Globus pallidus (tissue), 1 donor: ENCODE data around the gene LRRC9.
A peak's percentile ranks its signal among the peaks of the same experiment; 100 is the strongest.
"Not testable (repeated sequence)": the region's sequence is repeated elsewhere in the genome, so short reads cannot be mapped to it uniquely, and the experiment has no call there.

Experiments used
- DNase-seq: peaks from one replicate; pipeline ENCODE4 v3.0.0-alpha.2; 2015; ENCODE audit warnings: low spot score

LRRC9 gene

DNA sequence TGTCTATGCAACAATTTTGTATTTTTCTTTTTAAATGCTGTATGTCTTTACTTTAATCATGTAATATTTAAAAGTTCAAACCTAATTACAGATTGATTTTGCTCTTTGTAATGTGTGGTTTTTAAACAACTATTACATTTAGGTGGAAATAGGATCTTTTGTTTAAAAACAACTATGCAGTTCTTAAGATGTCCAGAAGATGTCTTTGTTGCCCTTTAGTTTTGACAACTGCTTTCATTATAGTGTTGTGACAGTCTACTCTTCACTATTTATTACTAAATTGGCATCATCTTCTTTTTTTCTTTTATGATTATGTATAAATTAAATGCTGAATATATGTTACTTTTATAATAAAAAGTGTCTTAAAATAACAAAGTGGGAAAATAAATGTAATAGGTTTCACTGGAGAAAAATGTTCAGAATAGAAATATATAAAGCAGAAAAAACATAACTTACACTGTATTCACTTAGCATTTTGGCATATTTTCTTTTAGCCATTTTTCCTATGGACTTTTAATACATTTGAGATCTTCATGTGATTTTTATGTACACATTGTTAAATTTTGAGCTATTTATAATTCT lies 144.6 kb downstream of the LRRC9 start:
- DNase-seq = peak; percentile 49

GRCh38 chr14:60067882-60068281 lies 147.9 kb downstream of the LRRC9 start:
- DNase-seq = no peak

DNA sequence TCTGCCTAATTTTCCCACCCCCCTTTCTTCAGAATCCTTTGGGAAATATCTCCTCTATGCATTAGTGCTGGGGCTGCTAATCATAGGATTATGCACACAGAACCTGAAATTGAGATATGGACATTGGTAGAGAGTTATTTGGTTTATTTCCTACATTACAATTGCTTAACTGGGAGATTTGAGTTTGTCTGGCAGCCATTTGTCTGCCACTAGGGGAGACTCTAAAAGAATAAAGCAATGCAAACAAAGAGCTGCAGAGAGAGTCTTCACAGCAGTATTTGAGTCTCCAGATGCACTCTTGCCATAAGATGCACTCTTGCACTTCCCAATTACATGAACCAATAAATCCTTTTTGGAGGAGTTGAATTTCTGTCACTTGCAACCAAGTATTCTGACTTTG lies 159.8 kb downstream of the LRRC9 start:
- DNase-seq = no peak

GRCh38 chr14:60085085-60085484 lies 165.1 kb downstream of the LRRC9 start:
- no peak for DNase-seq

DNA sequence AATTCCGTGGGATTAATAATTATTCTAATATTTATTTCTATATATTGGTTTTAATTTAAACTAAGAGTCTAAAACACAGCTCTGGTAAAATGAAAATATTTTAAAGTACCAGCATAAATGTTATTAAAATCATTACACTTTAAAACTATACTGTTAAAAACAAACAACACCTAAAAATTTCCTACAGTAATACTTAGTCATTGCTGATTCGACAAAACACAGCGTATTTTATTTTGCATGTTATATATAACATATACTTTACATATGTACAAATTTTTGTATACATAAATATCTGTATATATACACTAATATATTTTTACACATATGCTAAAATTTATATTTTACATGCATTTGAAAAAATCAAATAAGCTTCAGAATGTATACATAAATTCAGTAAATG lies 165.7 kb downstream of the LRRC9 start:
- no peak for DNase-seq

DNA sequence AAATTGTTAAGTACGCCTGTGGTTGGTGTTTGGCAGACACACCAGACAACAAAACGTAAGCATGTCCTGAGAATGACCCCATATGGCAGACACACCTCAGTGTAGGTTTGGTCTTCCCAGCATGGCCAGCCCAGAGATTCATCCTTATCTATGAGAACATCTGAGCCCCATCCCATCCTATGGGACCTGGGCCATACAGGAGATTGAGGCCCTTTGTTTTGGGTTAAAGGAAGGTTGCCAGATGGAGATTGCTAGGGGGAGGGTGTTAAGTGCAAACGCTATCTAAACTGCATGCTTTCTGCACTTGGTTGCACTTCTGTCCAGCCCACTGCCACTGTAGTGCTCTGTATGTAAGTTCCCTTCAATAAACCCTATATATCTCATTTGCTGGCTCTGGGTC lies 167.7 kb downstream of the LRRC9 start:
- no peak for DNase-seq

GRCh38 chr14:60089221-60089620 lies 169.3 kb downstream of the LRRC9 start:
- DNase-seq = no peak

- DNase-seq = peak; percentile 59
Observed at GRCh38 chr14:60090864-60091519, 171.0 kb downstream of the LRRC9 start.

DNA sequence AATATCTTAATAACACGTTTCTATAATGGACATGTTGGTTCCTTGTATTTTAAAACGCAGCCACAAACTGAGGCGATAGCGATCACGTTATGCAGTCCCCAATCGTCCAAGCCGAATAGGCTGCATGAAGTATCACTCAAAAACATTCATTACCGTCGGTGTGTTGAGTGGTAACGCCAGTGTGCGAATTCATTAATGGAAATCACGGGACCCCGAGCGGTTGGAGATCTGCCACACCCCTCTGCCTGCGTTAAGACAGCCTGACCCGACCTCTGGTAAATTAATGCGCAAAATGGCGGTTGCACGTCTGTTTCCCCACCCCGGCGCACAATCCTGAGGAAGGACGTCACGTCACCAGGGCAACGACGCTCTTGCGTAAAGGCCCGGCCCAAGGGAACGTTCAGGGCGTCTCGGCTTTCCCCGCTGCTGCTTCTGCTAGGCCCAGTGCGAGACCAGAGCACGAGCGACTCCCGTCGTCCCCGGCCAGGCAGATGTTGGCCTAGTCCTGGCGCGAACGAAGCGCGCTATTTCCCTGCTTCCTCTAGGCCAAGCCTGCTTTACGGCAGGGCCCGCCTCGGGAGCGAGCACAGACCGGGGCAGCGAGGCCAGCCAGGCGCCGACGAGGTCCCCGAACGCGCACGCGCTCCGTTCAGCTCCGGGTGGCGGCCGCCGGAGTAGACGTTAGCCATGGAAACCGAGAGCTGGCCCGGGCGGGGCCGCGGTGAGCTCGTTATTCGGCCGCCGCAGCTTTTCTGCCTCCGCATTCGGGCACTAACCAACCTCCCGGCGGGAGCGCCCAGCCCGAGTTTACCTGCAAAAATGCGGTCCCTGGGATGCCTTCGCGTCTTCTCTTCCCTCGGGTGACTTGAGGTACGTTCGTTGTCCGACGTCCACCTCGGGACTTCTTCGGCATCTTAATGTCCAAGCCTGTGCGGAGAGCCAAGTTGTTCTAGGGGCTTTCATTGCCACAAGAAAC lies 171.9 kb downstream of the LRRC9 start, which contains the start of gene PCNX4:
Gene PCNX4 (plus strand): TSS at position 374 of the 976 bp plus-strand sequence. CDS start 15,716 bp downstream, outside the sequence.
- DNase-seq = peak; percentile 99

- DNase-seq = peak; percentile 42
Observed at GRCh38 chr14:60092526-60092920, 172.6 kb downstream of the LRRC9 start.

- no peak for DNase-seq
Observed at GRCh38 chr14:60093080-60093479, 173.1 kb downstream of the LRRC9 start.

DNA sequence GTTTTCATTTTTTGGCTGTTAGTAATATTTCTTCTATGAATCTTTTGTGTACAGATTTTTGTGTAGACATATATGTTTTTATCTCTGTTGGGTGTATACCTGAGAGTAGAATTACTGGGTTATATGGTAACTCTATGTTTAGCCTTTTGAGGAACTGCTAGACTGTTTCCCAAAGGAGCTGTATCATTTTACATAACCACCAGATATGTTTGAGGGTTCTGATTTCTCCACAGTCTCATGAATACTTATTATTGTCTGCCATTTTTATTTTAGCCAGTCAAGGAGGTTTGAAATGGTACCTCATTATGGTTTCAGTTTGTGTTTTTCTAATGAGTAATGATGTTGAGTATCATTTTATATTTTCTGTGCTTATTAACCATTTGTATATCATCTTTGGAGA lies 173.7 kb downstream of the LRRC9 start:
- no peak for DNase-seq

DNA sequence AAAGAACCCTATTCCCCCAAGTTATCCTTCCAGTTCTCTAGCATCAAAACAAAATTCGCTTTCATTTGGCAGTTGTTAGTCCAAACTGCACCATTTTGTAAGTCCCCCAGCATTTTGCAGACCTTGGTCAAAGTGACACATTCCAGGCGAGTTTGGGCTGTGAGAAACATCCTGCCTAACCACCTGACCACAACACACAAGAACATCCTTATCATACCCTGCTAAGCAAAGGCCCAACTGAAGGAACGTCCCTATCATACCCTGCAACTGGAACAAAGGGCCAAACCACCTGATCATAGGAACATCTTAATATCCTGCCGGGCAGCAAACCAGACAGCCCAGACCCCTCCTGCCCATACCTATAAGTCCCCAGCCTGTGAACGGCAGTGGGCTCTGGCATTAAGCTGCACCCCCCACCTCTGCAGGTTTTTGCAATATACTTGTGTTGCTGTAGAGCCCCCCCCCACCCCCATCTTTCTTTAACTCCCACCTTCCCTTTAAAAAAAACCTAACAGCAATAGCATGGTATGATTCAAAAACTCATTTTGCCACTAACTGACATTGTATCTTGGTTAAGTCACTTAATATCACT lies 174.5 kb downstream of the LRRC9 start:
- no peak for DNase-seq

DNA sequence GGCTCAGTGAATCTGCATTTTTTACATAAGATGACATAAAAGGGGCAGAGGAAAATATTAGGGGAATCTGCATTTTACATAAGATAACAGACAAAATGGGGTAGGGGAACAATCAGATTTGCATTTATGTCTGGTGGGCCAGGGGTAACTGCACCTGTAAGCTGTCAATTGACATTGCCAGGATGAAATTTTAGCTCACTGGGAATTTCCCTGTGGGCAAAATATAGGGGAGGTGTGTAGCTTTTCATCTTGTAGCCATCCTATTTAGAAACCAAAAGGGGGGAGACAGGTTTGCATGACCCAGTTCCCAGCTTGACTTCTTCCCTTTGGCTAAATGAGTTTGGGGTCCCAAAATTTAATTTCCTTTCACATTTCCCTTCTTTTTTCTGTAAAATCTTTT lies 175.3 kb downstream of the LRRC9 start:
- no peak for DNase-seq

DNA sequence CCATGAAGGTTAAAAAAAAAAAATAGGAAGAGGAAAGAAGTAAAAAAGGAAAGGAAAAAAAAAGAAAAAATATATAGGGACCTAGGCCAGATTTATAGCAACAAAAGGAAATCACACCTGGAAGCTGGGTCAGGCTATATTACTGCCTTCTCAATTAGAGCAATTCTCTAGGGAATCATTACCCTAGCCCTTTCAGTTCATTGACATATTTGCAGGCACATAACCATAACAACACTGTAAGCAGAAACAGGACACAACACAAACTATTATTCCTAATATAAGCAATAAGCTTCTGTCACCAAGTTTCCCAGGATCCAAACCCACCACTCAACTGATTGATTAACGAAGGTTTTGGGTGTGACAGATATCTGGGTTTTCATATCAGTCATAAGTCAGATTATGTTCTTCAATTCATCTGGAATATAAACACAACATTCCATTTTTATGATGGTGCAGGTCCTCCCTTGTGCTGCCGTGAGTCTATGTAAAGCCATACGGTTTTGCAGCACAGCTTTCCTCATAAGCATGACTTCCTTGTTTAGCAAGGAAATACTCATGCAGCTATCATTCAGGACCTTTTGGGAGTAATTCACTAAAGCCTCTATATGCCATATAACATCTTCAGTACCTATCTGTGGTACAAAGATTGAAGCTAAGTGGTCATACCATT lies 176.0 kb downstream of the LRRC9 start:
- no peak for DNase-seq

GRCh38 chr14:60097974-60098373 lies 178.0 kb downstream of the LRRC9 start:
- DNase-seq = no peak

- not testable (repeated sequence) for DNase-seq
Observed at GRCh38 chr14:60099855-60100254, 179.9 kb downstream of the LRRC9 start.

- DNase-seq = no peak
Observed at GRCh38 chr14:60101786-60102185, 181.8 kb downstream of the LRRC9 start.

DNA sequence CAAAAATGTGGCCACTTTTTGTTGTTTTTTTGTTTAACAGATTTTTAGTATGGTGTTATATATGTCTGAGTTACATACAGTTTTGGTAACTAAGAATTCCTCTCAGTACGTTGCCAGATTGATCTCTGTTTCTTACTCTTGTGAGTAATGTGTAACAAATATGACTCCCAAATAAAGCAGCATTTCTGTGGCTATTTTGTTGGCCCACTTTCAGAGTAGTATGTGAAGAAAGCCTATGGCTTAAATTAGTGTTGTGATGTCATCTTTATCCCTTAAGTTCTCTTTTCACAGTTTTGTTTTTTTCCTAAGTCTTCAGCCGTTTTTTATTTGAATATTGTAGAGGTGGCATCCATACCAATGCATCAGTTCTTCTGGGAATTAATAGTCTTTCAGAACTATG lies 182.4 kb downstream of the LRRC9 start:
- DNase-seq = no peak

GRCh38 chr14:60106339-60106738 lies 186.4 kb downstream of the LRRC9 start:
- peak; percentile 63 for DNase-seq

GRCh38 chr14:60107477-60107876 lies 187.5 kb downstream of the LRRC9 start:
- DNase-seq = peak; percentile 20

DNA sequence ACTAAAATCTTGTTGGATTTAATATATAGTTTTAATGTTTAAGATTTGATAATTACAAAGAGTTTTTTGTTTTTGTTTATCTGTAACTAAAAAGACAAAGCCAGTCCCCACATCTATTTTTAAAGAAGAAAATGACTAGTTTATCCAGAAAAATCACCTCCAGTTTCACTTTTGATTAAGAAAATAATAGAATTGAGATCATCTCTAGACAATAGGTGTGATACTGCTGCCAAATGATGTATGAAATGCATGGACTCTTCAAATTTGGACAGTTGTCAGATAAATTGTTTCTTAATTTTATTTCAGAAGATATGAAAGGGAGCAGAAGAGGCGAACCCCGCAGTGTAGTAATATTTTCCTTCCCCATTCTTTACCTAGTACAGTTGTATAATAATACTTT lies 191.8 kb downstream of the LRRC9 start:
- no peak for DNase-seq
